OCI-LY1 (cell line): ENCODE results near the gene DUSP22.

Experiments used
- EZH2 ChIP-seq: fragments of 200-600 bp; sonication (generic), shearing (Covaris generic); IDR thresholded peaks from 2 replicates; pipeline ENCODE4 v1.8.0; 2017; ENCODE audit warnings: borderline replicate concordance, mixed run types, mild to moderate bottlenecking, antibody characterized with exemption, low read length, moderate library complexity, mixed read lengths
- TF ChIP-seq, protein P1 (sequence below): fragments of 200-600 bp; sonication (generic), shearing (Covaris generic); IDR thresholded peaks from 2 replicates; pipeline ENCODE4 v1.5.1; 2017; ENCODE audit warnings: mild to moderate bottlenecking, antibody characterized with exemption, low read length, moderate library complexity, mixed read lengths

DNA sequence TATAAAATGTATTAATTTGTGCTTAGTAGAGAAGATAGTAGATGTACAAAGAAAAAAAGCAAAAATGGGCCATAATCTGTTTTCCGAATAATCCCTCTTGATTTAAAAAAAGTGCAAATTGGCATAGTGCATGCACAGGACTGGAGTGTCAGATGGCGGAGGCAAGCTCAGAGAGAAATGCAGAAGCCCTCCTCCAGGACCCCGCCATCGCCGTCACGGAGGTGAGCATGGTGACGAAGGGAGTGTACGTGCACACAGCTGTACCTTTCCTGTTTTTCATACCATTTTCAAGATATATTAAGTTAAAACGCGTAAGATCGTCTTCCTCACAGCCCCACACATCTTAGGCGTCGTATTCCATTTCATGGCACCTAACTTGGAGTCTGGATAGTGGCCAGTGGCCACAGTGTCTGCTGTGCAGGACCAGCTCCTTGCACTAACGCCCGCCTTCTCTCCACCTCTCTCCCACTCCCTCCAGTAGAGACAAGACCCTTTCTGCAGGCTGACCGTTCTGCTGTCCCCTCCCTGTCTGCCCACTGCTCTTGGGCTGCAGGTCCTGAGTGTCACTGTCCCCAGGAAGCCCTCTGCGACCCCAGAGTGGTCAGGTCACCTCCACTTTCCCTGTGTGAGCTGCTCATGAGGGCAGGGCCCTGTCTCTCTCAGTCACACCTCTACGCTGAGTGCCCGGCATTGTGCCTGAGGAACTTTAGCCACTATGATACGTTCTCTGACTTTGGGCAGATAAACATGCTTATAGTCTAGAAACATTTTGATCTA, 9.8 kb downstream of the DUSP22 start:
- TF ChIP-seq, protein P1, sequence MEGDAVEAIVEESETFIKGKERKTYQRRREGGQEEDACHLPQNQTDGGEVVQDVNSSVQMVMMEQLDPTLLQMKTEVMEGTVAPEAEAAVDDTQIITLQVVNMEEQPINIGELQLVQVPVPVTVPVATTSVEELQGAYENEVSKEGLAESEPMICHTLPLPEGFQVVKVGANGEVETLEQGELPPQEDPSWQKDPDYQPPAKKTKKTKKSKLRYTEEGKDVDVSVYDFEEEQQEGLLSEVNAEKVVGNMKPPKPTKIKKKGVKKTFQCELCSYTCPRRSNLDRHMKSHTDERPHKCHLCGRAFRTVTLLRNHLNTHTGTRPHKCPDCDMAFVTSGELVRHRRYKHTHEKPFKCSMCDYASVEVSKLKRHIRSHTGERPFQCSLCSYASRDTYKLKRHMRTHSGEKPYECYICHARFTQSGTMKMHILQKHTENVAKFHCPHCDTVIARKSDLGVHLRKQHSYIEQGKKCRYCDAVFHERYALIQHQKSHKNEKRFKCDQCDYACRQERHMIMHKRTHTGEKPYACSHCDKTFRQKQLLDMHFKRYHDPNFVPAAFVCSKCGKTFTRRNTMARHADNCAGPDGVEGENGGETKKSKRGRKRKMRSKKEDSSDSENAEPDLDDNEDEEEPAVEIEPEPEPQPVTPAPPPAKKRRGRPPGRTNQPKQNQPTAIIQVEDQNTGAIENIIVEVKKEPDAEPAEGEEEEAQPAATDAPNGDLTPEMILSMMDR, result no peak
- TF ChIP-seq EZH2, result no peak
